K562 (cell line): ENCODE data around the gene SEC14L5. TPM values are rescaled to one million over a fixed set of nuclear protein-coding genes. Genes with fewer than 3 reads are reported as not detected.

Experiments
- ATAC-seq: fragments of 200-7000 bp; cut with Tn5 transposase; 3 replicates; pipeline ENCODE4 v1.9.1; 2020; ENCODE audit warnings: moderate library complexity
- BruUV-seq: library from RNA; stranded (reverse); fragments of 400-500 nt; replicated peaks from 2 replicates; lab custom pipeline; 2021; lab: Mats Ljungman, UMichigan
- CTCF ChIA-PET: fragments of 300-600 bp; formaldehyde crosslinking; extraction: SDS; loops from one replicate; lab custom pipeline; 2021; ENCODE audit warnings: low intra/inter-chr PET ratio; lab: Yijun Ruan, JAX
- POLR2A ChIA-PET: fragments of 300-600, 350-650 bp; sonication (Branson Sonifier 250); formaldehyde crosslinking; extraction: SDS; loops from one replicate; lab custom pipeline; 2021; ENCODE audit warnings: antibody characterized with exemption, inconsistent platforms; lab: Yijun Ruan, JAX
- DNase-seq, 4 experiments: peaks; one replicate each; pipeline versions ENCODE4 v3.0.0 to v3.0.0-alpha.2; 2011 to 2018; ENCODE audit warnings: low spot score in 3 of 4, mixed read lengths in 3 of 4; ENCODE audit errors: extremely low read depth in 1 of 4
- FAIRE-seq: peaks from 2 replicates; lab custom pipeline; 2011; peaks lifted over from hg19 to GRCh38; lab: Jason Lieb, UNC
- H2AFZ ChIP-seq: 2 replicates; pipeline ENCODE4 v1.6.0; 2011; ENCODE audit warnings: low read depth, low read length, control low read depth, inconsistent platforms
- H3K27ac ChIP-seq: fragments of 200-600 bp; 3 replicates; pipeline ENCODE4 v1.8.0; 2011; ENCODE audit warnings: low read depth, mild to moderate bottlenecking, control low read depth, inconsistent platforms, low read length, moderate library complexity, mixed read lengths; ENCODE audit errors: extremely low read depth
- H3K27me3 ChIP-seq, 2 experiments: fragments of 300-600 bp in 1 of 2; 2 replicates in 1 of 2; 3 replicates in 1 of 2; pipeline versions ENCODE4 v1.6.0 to v1.8.0; 2011; ENCODE audit warnings: inconsistent platforms in 2 of 2, low read length in 2 of 2, mild to moderate bottlenecking in 1 of 2, mixed read lengths in 1 of 2, moderate library complexity in 1 of 2; ENCODE audit not compliant: control insufficient read depth in 2 of 2, insufficient read depth in 2 of 2
- H3K36me3 ChIP-seq: fragments of 300-600 bp; 3 replicates; pipeline ENCODE4 v1.8.0; 2011; ENCODE audit warnings: mild to moderate bottlenecking, low read length, inconsistent platforms; ENCODE audit not compliant: control insufficient read depth, insufficient read depth
- H3K4me1 ChIP-seq, 2 experiments: fragments of 200-600 bp in 1 of 2; replicated peaks in 1 of 2; 2 replicates in 1 of 2; 3 replicates in 1 of 2; pipeline versions ENCODE4 v1.5.1 to v1.8.0; 2011; ENCODE audit warnings: inconsistent platforms in 2 of 2, low read length in 2 of 2, mild to moderate bottlenecking in 1 of 2, mixed read lengths in 1 of 2, moderate library complexity in 1 of 2; ENCODE audit not compliant: control insufficient read depth in 2 of 2, insufficient read depth in 2 of 2
- H3K4me2 ChIP-seq: 2 replicates; pipeline ENCODE4 v1.6.1; 2011; ENCODE audit warnings: low read length, control low read depth, inconsistent platforms, mixed read lengths; ENCODE audit not compliant: insufficient read depth
- H3K4me3 ChIP-seq: fragments of 200-600 bp; sonication (generic), shearing (Covaris generic); 2 replicates; pipeline ENCODE4 v1.5.1; 2016; ENCODE audit warnings: control low read depth, inconsistent platforms
- H3K79me2 ChIP-seq: fragments of 200-600 bp; 3 replicates; pipeline ENCODE4 v1.8.0; 2011; ENCODE audit warnings: low read length, inconsistent platforms; ENCODE audit not compliant: control insufficient read depth, insufficient read depth
- H3K9ac ChIP-seq, 2 experiments: 2 replicates each; pipeline versions ENCODE4 v1.6.0 to v1.6.1; 2011; ENCODE audit warnings: low read depth in 2 of 2, low read length in 2 of 2, control low read depth in 1 of 2, inconsistent platforms in 1 of 2, mild to moderate bottlenecking in 1 of 2, mixed read lengths in 1 of 2; ENCODE audit not compliant: insufficient read depth in 1 of 2
- H3K9me1 ChIP-seq: one replicate; pipeline ENCODE4 v1.6.0; 2011; ENCODE audit warnings: inconsistent platforms, mild to moderate bottlenecking, low read length, moderate library complexity; ENCODE audit not compliant: control insufficient read depth, insufficient read depth
- H3K9me3 ChIP-seq: replicated peaks from 2 replicates; pipeline ENCODE4 v1.5.1; 2011; ENCODE audit warnings: low read depth, low read length, inconsistent platforms; ENCODE audit not compliant: control insufficient read depth, insufficient read depth
- H4K20me1 ChIP-seq: replicated peaks from 2 replicates; pipeline ENCODE4 v1.6.1; 2011; ENCODE audit warnings: low read length, inconsistent platforms, mixed read lengths; ENCODE audit not compliant: control insufficient read depth, insufficient read depth
- ESRRB ChIP-seq: fragments of 250-450 bp; sonication (Bioruptor Pico); IDR thresholded peaks from 2 replicates; pipeline ENCODE4 v1.5.0; 2020; ENCODE audit warnings: mild to moderate bottlenecking, moderate library complexity, borderline replicate concordance
- MAFF ChIP-seq: IDR thresholded peaks from 2 replicates; pipeline ENCODE4 v1.6.1; 2012; ENCODE audit warnings: low read length, improper control_type of control experiment
- SPI1 ChIP-seq: IDR thresholded peaks from 2 replicates; pipeline ENCODE4 v1.6.1; 2011; ENCODE audit warnings: low read depth, low read length, control low read depth, borderline replicate concordance
- ZNF316 ChIP-seq: fragments of 450-650 bp; IDR thresholded peaks from 2 replicates; pipeline ENCODE4 v1.6.1; 2016
- WGBS: fragments of 100-300 bp; shearing (Covaris generic); methylation state at CpG from one replicate; pipeline ENCODE4 v1.1.6; 2016; ENCODE audit warnings: low coverage, mixed read lengths; ENCODE audit not compliant: insufficient coverage; ENCODE audit errors: missing lambda C conversion rate; 5-methylcytosine and 5-hydroxymethylcytosine counted together
- in situ Hi-C: fragments of 300-500 bp; cut with MboI; formaldehyde crosslinking; loops from 4 replicates; pipeline ENCODE4 v1.15.0; 2018; ENCODE audit warnings: inconsistent platforms, mixed read lengths
- intact Hi-C: fragments of 100-400 bp; cut with micrococcal nuclease; formaldehyde crosslinking; loops from 2 replicates; pipeline ENCODE4 v1.14.2; 2022
- polyA plus RNA-seq, 8 experiments: library from polyadenylated mRNA; depleted of rRNA in 4 of 8; stranded (reverse) in 5 of 8; unstranded in 3 of 8; fragments of >200 nt; fragmentation: Nextera tagmentation in 2 of 8; fragmentation: Illumina TruSeq in 1 of 8; extraction: Ambion mirVana in 2 of 8; extraction: Trizol in 1 of 8; gene quantifications; 2 replicates each; pipeline versions ENCODE4 v1.2.1 to v1.2.3, GENCODE V29; 2011 to 2014; ENCODE audit warnings: inconsistent platforms in 1 of 8, missing spikeins in 1 of 8
- total RNA-seq, 7 experiments: library from RNA; depleted of rRNA in 6 of 7; stranded (reverse); fragments of >200 nt in 6 of 7; fragmentation: Illumina TruSeq in 2 of 7; extraction: Trizol in 2 of 7; gene quantifications; 2 replicates each; pipeline versions ENCODE4 v1.2.1 to v1.2.3, GENCODE V29; 2011 to 2021; ENCODE audit warnings: low replicate concordance in 1 of 7

SEC14L5 gene
- total and polyA plus RNA-seq, 9 of the 15 experiments (the other 6 are each of a cell fraction or from before 2014, with no cell fraction given), result 0.11 TPM; not detected in 8

GRCh38 chr16:4972938-4973587 is 14.9 kb downstream of the SEC14L5 start:
- FAIRE-seq, result no peak
- POLR2A ChIA-PET, result no interaction called here
- H4K20me1 ChIP-seq, result no peaks in the 10 kb centered on the region
- no peaks in the 10 kb centered on the region for H3K4me1 ChIP-seq
- no peaks in the 10 kb centered on the region for H3K9me3 ChIP-seq
- no peak overlapping the region for H3K9ac ChIP-seq
- no peak overlapping the region for H3K27ac ChIP-seq
- in situ Hi-C loops, result no loop called here
- H3K9me1 ChIP-seq, result no peaks in the 10 kb centered on the region
- no peak overlapping the region for H2AFZ ChIP-seq
- no peak for TF ChIP-seq ESRRB (CRISPR knock-in tag)
- TF ChIP-seq ZNF316, result peak; percentile 42
- peak; percentile 2; the same call in 1 of the 2 replicates for TF ChIP-seq MAFF
- TF ChIP-seq, all 486 proteins: peak for 2
- Histone ChIP-seq H3K27me3 (peaks cover 20 to 42% of the 10 kb centered on the region in 2 experiments; a peak in 4 of 5 replicates), H3K36me3 (no peaks in the 10 kb centered on the region), H3K79me2 (no peaks in the 10 kb centered on the region), H3K4me3 (no peak overlapping the region), H3K4me2 (no peak overlapping the region)
- BruUV-seq, result no TSS peak
- ATAC-seq (no peak), DNase-seq (no peak)
- 0% methylated on average over 7 of the region's 8 CpGs for WGBS
- CTCF ChIA-PET, result no interaction called here
- intact Hi-C loops, result no loop called here

GRCh38 chr16:4976079-4976478 is 17.9 kb downstream of the SEC14L5 start:
- Histone ChIP-seq H2AFZ (no peak overlapping the region), H3K79me2 (no peaks in the 10 kb centered on the region), H3K9me1 (no peaks in the 10 kb centered on the region), H3K4me2 (no peak overlapping the region), H3K4me3 (no peak overlapping the region), H3K36me3 (no peaks in the 10 kb centered on the region), H3K27me3 (peaks cover 15 to 29% of the 10 kb centered on the region in 2 experiments; a peak in 3 of 5 replicates), H4K20me1 (0 out of 2 replicates have a peak, but pooled peaks cover 7% of the 10 kb centered on the region), H3K9me3 (no peaks in the 10 kb centered on the region), H3K27ac (no peak overlapping the region), H3K4me1 (peaks cover 0 to 8% of the 10 kb centered on the region in 2 experiments; a peak in 3 of 5 replicates), H3K9ac (no peak overlapping the region)
- in situ Hi-C loops, result no loop called here
- 0% methylated on average over 2 of the region's 2 CpGs for WGBS
- no TSS peak for BruUV-seq
- POLR2A ChIA-PET, result interaction anchor here (0.7 kb wide), 1 partner anchor 1665 kb away, joined by 3 read pairs; no protein-coding TSS in a partner anchor
- intact Hi-C loops, result no loop called here
- TF ChIP-seq ZNF316 (no peak), SPI1 (0 out of 2 replicates have a peak, but pooled peaks have one; percentile 49)
- CTCF ChIA-PET, result no interaction called here
- DNase-seq (no peak), FAIRE-seq (no peak), ATAC-seq (no peak)
